Astrocyte of the cerebellum (primary cell): ENCODE data around the gene AMOT.

Experiments
- DNase-seq: peaks from one replicate; pipeline ENCODE4 v3.0.0-alpha.2; 2011; ENCODE audit warnings: low read depth
- H3K4me3 ChIP-seq: 2 replicates; pipeline ENCODE4 v1.5.1; 2011; ENCODE audit warnings: mild to moderate bottlenecking, low read depth, low read length, moderate library complexity
- CTCF ChIP-seq: IDR thresholded peaks from 2 replicates; pipeline ENCODE4 v1.5.1; 2012; ENCODE audit warnings: low read length, low read depth, moderate library complexity, mild to moderate bottlenecking; ENCODE audit errors: missing control alignments
- in situ Hi-C: cut with HindIII; loops from 2 replicates; pipeline ENCODE4 v1.10.0; 2017; ENCODE audit warnings: low sequenced_read_pairs

The AMOT gene

DNA sequence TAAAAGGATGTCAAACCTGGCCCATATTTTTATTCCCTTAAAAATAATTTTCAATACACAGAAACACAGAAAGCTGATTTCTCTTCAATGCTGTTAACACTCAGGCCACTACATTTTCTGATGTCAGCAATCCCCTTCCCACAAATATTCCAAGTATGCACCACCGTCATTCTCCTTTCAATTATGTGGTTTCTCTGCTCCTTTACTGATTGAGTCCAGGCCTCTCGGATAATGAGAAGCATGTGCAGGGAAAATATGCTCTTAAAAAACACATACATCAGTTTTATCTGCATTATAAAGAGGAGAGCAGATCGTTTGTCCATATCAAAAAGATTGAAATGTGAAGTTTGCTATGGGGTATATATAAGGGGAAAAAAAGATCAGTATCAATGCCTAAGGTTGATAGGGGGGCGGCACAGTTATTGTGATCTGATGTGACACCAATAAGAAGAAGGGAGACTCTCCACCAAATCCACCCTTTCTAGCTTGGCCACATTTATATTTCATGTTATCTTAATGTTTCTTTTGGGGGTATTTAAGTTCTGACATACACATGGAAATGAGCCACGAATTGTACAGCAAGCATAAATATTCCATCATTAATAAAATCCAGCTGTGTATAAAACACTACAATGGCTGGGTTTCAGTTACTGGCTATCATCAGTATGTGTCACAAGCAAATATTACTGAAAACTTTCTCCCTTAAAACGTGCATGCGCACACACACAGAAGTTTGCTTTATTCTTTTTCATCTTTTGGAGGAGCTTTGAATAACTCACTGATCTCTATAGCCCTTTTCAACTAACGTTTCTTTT is 6.4 kb downstream of the AMOT start:
- no peak for TF ChIP-seq CTCF
- in situ Hi-C loops = no loop called here
- H3K4me3 ChIP-seq = no peak overlapping the region
- DNase-seq = peak; percentile 79

GRCh38 chrX:112832481-112833095 is 8.0 kb downstream of the AMOT start:
- no peak overlapping the region for H3K4me3 ChIP-seq
- no peak for DNase-seq
- no peak for TF ChIP-seq CTCF
- in situ Hi-C loops = no loop called here

- H3K4me3 ChIP-seq = no peak overlapping the region
- no peak for TF ChIP-seq CTCF
- DNase-seq = no peak
- in situ Hi-C loops = no loop called here
Observed at GRCh38 chrX:112830540-112830939, 10.1 kb downstream of the AMOT start.

GRCh38 chrX:112827292-112827903 is 13.2 kb downstream of the AMOT start:
- no peak for DNase-seq
- in situ Hi-C loops = no loop called here
- no peak for TF ChIP-seq CTCF

GRCh38 chrX:112826023-112826422 is 14.6 kb downstream of the AMOT start:
- no peak for DNase-seq
- no peak overlapping the region for H3K4me3 ChIP-seq
- no peak for TF ChIP-seq CTCF
- in situ Hi-C loops = no loop called here

More at GRCh38 chrX:112827292-112827903, 13.2 kb downstream of the AMOT start:
- no peak overlapping the region for H3K4me3 ChIP-seq

DNA sequence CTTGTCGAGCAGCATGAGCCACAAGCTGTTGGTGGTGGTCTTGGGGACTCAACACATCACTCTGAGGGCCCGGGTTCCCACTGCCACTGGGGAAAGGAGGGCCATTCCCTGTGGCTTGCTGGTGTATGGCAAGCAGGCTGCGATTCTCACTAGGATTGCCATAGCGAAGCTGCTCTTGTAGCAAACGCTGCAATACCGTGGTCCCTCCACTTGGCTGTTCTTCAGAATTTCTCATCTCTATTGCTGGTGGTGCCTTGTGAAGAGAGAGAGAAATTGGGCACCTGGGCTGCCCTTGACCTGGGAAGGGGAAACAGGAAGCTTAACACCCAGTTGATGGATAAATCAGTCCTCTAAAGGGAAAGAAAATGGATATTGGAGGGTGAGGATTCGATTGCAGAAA is 17.7 kb downstream of the AMOT start:
- no peak overlapping the region for H3K4me3 ChIP-seq
- in situ Hi-C loops = no loop called here
- no peak for TF ChIP-seq CTCF
- no peak for DNase-seq
